GM21576 (cell line): ENCODE data around the gene GJB3.
"Not testable (repeated sequence)": the region's sequence is repeated elsewhere in the genome, so short reads cannot be mapped to it uniquely, and the experiment has no call there.

Experiments
- ATAC-seq: cut with Tn5 transposase; IDR thresholded peaks from one replicate; pipeline ENCODE4 v1.9.1; 2021; ENCODE audit warnings: mild to moderate bottlenecking, moderate library complexity; ENCODE audit not compliant: unreplicated experiment

GJB3 gene

GRCh38 chr1:34781071-34781843 lies at the start of gene GJB3:
GJB3 (plus strand) TSS chr1:34781214; CDS start chr1:34784763, 3,549 bp downstream.
- ATAC-seq: no peak

DNA sequence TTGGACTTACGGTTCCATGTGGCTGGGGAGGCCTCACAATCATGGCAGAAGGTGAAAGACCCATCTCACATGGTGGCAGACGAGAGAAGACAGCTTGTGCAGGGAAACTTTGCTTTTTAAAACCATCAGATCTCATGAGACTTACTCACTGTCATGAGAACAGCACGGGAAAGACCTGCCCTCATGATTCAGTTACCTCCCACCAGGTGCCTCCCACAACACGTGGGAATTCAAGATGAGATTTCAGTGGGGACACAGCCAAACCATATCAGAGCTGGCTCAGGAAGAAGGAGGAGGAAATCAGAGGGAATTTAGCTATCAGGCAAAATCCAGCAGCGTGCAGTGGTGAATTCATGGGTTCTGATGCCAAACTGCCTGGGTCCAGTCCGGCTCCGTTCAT lies 48.2 kb upstream of the GJB3 start:
- not testable (repeated sequence) for ATAC-seq

GRCh38 chr1:34736692-34737091 lies 44.3 kb upstream of the GJB3 start:
- no peak for ATAC-seq

DNA sequence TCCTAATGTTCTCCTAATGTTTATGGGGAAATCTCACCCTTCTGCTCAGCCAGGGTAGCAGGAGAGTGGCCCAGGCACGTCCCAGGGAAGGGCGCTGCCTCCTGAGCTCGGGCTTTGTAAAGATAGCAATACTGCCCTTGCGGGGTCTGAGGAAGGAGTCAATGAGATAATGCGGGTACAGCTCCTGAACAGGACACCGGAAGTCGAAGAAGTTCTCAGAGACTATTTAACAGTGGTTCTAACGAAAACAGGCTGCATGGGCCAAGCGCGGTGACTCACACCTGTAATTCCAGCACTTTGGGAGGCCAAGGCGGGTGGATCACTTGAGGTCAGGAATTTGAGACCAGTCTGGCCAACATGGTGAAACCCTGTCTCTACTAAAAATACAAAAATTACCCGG lies 43.8 kb upstream of the GJB3 start:
- not testable (repeated sequence) for ATAC-seq

- ATAC-seq: no peak
Observed at GRCh38 chr1:34739613-34740012, 41.4 kb upstream of the GJB3 start.

DNA sequence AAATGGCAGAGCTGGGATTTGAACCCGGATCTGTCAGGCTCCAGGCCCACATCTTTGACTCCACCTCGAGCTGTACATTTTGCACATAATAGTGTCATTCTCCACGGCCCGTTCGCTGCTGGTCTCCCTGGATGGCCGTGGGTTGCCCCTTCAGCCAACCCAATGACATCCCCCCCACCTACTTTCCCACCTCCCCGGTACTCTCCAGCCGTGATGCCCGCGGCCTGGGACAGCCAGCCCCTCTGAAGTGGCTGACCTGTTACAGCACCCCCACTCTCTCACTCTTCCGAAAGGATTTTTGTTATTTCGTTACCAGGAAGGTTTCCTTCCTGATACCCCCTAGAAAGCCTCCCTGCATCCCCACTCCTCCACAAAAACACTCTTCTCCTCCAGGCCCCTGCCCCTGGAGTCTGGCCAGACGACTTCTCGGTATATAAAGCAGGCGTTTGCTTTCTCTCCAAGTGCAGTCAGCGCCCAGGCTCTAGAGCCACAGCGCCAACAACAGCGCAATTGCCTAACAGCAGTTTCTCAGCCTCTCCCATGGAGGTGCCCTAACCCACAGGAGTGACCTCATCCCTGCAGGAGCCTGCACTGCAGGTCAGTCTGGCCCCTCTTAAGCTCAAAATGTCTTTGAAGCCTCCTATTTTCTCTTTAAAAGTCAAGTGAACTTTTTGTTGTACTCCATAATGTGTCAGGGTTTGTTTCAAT lies 40.7 kb upstream of the GJB3 start:
- ATAC-seq: no peak

DNA sequence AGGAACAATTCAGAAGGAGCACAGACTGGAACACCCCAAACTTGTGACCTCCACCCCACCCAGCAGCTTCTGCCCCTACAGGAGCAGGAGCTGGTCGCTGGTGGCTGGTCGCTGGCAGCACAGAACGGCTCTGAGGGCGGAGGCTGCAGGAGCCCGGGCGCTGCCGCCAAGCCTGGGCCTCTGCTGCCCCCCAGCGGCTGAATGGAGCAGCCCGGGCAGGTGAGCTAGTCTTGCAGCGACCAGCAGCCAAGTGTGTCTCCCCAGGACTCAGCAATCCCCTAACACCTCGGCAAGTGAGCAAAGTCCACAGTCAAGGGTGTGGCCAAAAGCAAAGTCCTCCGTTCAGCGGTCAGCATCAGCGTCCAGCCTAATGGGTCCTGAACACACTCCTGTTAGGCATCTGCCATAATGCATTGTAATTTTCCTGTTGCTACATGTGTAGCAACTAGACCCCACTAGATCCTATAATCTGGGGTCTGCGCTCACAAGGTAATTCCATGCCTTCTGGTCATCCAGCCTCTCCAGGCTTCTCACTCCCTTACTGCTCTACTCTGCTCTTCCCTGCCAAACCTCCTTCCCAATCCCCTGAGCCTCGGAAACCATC lies 38.2 kb upstream of the GJB3 start:
- ATAC-seq: no peak

DNA sequence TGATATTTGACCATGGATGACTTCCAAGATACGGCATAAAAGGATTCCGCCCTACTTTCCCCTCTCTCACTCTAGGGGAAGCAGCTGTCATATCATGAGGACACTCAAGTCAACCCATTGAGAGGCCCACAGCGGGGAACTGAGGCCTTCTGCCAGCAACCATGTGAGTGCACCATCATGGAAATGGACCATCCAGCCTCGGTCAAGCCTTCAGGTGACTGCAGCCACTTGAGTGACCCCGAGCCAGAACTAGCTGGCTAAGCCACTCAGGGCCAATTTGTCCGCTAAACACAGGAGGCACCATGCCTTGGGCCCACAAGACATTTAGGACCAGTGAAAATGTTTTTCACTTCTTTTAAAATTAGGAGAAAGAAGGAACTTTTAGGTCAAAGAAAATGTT lies 37.2 kb upstream of the GJB3 start:
- no peak for ATAC-seq

DNA sequence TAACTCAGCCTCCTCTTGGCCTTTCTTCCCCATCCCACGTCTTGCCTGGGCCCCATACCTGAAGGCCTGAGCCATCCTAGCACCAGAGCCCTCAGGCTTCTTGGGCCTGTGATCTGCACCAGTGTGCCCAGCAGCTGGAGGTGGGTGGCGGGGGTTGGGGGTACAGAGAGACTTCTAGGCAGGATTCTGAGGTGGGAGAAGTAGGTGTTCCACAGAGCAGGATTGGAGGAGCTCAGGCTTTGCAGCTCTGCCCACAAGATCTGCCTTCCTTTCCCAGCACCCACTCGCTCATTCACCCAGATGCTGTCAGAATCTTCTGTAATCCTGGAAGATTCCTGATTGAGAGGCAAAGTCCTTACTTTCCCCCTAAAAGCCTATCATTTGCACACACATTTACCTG lies 36.2 kb upstream of the GJB3 start:
- no peak for ATAC-seq

DNA sequence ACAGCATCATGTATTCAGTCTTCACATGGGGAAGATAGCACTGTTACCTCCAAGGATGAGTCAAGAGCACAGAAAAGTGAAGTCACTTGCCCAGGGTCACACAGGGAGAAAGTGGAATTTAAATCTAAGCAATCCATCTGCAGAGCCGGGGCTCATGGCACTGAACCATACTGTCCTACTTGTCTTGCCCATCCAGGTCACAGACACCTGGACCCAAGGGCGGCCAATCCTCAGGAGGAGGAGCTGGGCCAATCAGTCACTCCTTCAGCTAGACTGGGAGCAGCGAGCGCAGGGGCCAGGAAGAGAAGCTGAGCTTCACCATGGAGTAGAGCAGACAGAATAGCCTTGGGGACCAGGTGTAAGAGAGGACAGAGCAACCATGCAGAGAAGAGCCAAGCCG lies 35.3 kb upstream of the GJB3 start:
- no peak for ATAC-seq

DNA sequence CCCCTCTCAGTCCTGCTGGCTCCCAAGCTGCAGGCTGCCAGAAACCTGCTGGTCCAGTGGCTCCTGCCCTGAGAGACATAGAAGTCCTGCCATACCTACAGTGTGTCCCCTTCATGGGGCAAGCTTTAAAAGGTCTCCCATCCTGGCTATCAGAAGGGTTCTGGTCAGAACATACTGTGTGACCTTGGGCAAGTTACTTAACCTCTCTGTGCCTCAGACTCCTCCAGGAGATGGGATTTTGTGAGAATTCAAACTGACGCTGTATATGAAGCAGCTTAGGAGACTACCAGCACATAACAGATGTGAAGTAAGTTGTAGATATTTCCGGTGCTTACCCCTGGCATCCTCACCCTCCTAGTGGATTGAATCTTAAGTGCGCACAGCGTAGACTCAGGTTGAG lies 34.9 kb upstream of the GJB3 start:
- no peak for ATAC-seq

DNA sequence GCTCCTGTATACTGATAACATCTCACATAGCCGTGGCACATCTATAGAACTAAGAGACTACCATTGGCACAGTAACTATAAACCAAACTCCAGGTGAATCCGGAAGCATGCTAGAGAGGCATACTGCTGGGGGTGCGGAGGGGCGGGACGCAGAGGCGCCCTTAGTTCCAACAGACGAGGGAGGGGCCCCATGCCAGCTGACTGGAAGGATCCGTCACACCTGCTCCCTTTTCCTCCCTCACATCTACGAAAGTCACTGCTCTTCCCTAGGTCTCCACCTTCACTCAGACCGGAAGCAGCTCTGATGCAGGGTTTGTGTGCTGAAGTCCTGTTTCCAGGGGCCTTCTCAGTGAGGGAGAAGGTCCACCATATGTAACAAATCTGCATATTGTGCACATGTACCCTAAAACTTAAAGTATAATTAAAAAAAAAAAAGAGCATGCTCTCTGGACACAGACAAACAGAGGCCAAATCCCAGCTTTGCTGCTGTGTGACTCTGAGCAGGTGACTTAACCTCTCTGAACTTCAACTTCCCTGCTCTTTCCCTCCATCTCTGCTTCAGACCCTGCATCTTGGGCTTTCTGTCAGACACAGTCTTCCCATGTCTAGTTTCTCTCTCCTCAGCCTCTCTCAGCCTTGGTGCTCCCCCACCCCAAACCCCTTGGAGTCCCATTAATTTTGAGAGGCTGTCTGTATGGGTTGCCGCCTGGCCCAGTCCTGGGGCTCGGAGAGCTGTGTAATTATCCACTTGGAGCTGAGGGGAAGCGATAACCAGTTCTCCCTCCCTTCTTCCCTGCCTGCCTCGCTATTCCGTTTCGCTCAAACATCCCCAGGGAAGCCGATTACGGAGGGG lies 34.0 kb upstream of the GJB3 start:
- no peak for ATAC-seq

- no peak for ATAC-seq
Observed at GRCh38 chr1:34747638-34747941, 33.4 kb upstream of the GJB3 start.

GRCh38 chr1:34749992-34750391 lies 31.0 kb upstream of the GJB3 start:
- no peak for ATAC-seq

GRCh38 chr1:34750610-34751009 lies 30.4 kb upstream of the GJB3 start:
- no peak for ATAC-seq

DNA sequence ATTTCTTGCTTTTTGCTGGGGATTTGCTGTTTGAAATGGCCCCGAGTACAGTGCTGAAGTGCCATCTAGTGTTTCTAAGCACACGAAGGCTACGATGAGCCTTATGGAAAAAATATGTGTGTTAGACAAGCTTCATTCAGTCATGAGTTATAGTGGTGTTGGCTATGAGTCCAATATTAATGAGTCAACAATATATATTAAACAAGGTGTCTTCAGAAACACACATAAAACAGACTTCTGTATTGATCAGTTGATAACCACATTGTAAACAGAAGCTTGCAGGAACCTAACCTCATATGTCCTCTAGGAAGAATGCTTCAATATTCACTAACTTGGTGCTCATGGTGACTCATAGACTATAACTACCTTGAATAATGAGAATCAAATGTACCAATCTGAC lies 27.9 kb upstream of the GJB3 start:
- ATAC-seq: no peak

GRCh38 chr1:34754964-34755637 lies 25.9 kb upstream of the GJB3 start, which contains the start of gene GJB5:
GJB5 (plus strand) TSS chr1:34755047; CDS start chr1:34757331, 2,284 bp downstream.
- no peak for ATAC-seq

GRCh38 chr1:34755961-34756360 lies 25.1 kb upstream of the GJB3 start:
- ATAC-seq: no peak

DNA sequence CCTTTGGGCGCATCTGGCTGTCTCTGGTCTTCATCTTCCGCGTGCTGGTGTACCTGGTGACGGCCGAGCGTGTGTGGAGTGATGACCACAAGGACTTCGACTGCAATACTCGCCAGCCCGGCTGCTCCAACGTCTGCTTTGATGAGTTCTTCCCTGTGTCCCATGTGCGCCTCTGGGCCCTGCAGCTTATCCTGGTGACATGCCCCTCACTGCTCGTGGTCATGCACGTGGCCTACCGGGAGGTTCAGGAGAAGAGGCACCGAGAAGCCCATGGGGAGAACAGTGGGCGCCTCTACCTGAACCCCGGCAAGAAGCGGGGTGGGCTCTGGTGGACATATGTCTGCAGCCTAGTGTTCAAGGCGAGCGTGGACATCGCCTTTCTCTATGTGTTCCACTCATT lies 23.6 kb upstream of the GJB3 start:
- no peak for ATAC-seq

DNA sequence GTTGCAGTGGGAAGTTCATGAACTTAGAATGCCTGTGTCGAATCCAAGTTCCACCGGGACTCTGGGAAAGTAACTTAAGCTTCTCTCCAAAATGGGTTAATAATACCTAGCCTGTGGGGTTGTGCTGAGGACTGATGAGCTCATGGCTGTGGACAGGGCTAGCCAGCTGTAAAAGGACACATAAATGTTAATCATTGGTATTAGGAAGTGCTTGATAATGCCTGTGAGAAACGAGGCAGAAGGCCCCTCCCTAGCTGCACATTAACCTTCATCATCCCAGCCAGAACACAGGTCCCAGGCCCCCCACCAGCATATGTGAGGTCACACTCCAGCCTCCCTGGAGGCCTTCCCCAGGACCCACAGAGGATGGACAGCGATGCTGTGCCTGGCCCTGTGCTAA lies 22.3 kb upstream of the GJB3 start:
- ATAC-seq: no peak
